Colonic mucosa (tissue), 4 donors: ENCODE measurements around the gene PIEZO2. TPM values are rescaled to one million over a fixed set of nuclear protein-coding genes. Genes with fewer than 3 reads are reported as not detected.

Experiments used
- DNase-seq: peaks from one replicate; pipeline ENCODE4 v3.0.0-alpha.2; 2020
- H3K27ac ChIP-seq: fragments of 200-600 bp; one replicate; pipeline ENCODE4 v1.8.0; 2021
- H3K27me3 ChIP-seq: fragments of 200-600 bp; one replicate; pipeline ENCODE4 v1.8.0; 2021
- H3K36me3 ChIP-seq: fragments of 200-600 bp; one replicate; pipeline ENCODE4 v1.8.0; 2021
- H3K4me1 ChIP-seq: fragments of 200-600 bp; one replicate; pipeline ENCODE4 v1.8.0; 2021; ENCODE audit warnings: mild to moderate bottlenecking
- H3K4me3 ChIP-seq: fragments of 200-600 bp; one replicate; pipeline ENCODE4 v1.8.0; 2021
- H3K9ac ChIP-seq, 2 donors: one replicate each; pipeline ENCODE4 v1.7.0; 2013; ENCODE audit warnings: control low read depth in 2 of 2, low read depth in 2 of 2, low read length in 2 of 2
- H3K9me3 ChIP-seq: fragments of 200-600 bp; one replicate; pipeline ENCODE4 v1.8.0; 2021
- CTCF ChIP-seq: fragments of 200-600 bp; IDR thresholded peaks from one replicate; pipeline ENCODE4 v1.8.0; 2022; ENCODE audit warnings: antibody characterized with exemption, mild to moderate bottlenecking
- intact Hi-C: fragments of 100-400 bp; cut with DNase I; formaldehyde crosslinking; loops from one replicate; pipeline ENCODE4 v1.14.1; 2022
- total RNA-seq, 2 donors: library from RNA; stranded (reverse); fragmentation: NEBNext Ultra II Directional in 1 of 2; extraction: Animal tissue kit (Norgen Biotek cat#: 25700) in 1 of 2; gene quantifications; one replicate each; pipeline ENCODE4 v1.2.1, GENCODE V29; 2021
- donor health status: healthy.
- donor health status: DM: no; HTN: no; CAD: no.
- donor health status: DM: no; HTN: no; CAD: no.

Gene PIEZO2
- total RNA-seq, 2 donors from 2014 or later: 0.79 to 4.0 TPM

GRCh38 chr18:10820681-10821080 is 328.7 kb downstream of the PIEZO2 start:
- no peaks in the 10 kb centered on the region for H3K27me3 ChIP-seq
- no peak overlapping the region for H3K9ac ChIP-seq
- H3K9me3 ChIP-seq: no peaks in the 10 kb centered on the region
- H3K4me1 ChIP-seq: no peaks in the 10 kb centered on the region
- no peak overlapping the region for H3K4me3 ChIP-seq
- H3K27ac ChIP-seq: no peak overlapping the region
- TF ChIP-seq CTCF: no peak
- DNase-seq: no peak
- H3K36me3 ChIP-seq: no peaks in the 10 kb centered on the region
- intact Hi-C loops: no loop called here

GRCh38 chr18:10814336-10814735 is 335.0 kb downstream of the PIEZO2 start:
- no peaks in the 10 kb centered on the region for H3K27me3 ChIP-seq
- no peak for DNase-seq
- no peak overlapping the region for H3K27ac ChIP-seq
- no peaks in the 10 kb centered on the region for H3K9me3 ChIP-seq
- H3K36me3 ChIP-seq: no peaks in the 10 kb centered on the region
- H3K4me1 ChIP-seq: no peaks in the 10 kb centered on the region
- H3K4me3 ChIP-seq: no peak overlapping the region
- H3K9ac ChIP-seq: no peak overlapping the region
- intact Hi-C loops: no loop called here
- no peak for TF ChIP-seq CTCF

- TF ChIP-seq CTCF: no peak
- H3K27me3 ChIP-seq: no peaks in the 10 kb centered on the region
- intact Hi-C loops: no loop called here
- H3K27ac ChIP-seq: no peak overlapping the region
- H3K4me1 ChIP-seq: no peaks in the 10 kb centered on the region
- no peak overlapping the region for H3K4me3 ChIP-seq
- DNase-seq: no peak
- H3K9me3 ChIP-seq: no peaks in the 10 kb centered on the region
- H3K9ac ChIP-seq: no peak overlapping the region
- no peaks in the 10 kb centered on the region for H3K36me3 ChIP-seq
These were observed 343.7 kb downstream of the PIEZO2 start for GRCh38 chr18:10805587-10806118.

- Histone ChIP-seq H3K4me3 (no peak overlapping the region), H3K9me3 (no peaks in the 10 kb centered on the region), H3K36me3 (no peaks in the 10 kb centered on the region), H3K4me1 (no peaks in the 10 kb centered on the region), H3K27me3 (no peaks in the 10 kb centered on the region), H3K27ac (no peak overlapping the region), H3K9ac (no peak overlapping the region)
- intact Hi-C loops: no loop called here
- no peak for DNase-seq
- no peak for TF ChIP-seq CTCF
These were observed 345.2 kb downstream of the PIEZO2 start for GRCh38 chr18:10804126-10804525.

- Histone ChIP-seq H3K9me3 (no peaks in the 10 kb centered on the region), H3K9ac (no peak overlapping the region), H3K27ac (no peak overlapping the region), H3K36me3 (no peaks in the 10 kb centered on the region), H3K4me3 (no peak overlapping the region), H3K27me3 (no peaks in the 10 kb centered on the region), H3K4me1 (no peaks in the 10 kb centered on the region)
- TF ChIP-seq CTCF: no peak
- intact Hi-C loops: no loop called here
- no peak for DNase-seq
These were observed 350.4 kb downstream of the PIEZO2 start for GRCh38 chr18:10798727-10799550.
